Fibroblast of lung (primary cell): ENCODE results near the gene ADAMTSL1. TPM values are rescaled to one million over a fixed set of nuclear protein-coding genes. Genes with fewer than 3 reads are reported as not detected.

Experiments used
- DNase-seq, 2 donors: peaks; one replicate each; pipeline versions ENCODE4 v3.0.0 to v3.0.0-alpha.2; 2010; ENCODE audit warnings: low read depth in 2 of 2
- H2AFZ ChIP-seq: 2 replicates; pipeline ENCODE4 v1.5.1; 2012; ENCODE audit warnings: low read length, control low read depth, inconsistent platforms
- H3K27ac ChIP-seq: 2 replicates; pipeline ENCODE4 v1.5.1; 2011; ENCODE audit warnings: low read length, control low read depth; ENCODE audit not compliant: insufficient read depth
- H3K27me3 ChIP-seq: 2 replicates; pipeline ENCODE4 v1.5.1; 2011; ENCODE audit warnings: mild to moderate bottlenecking, low read length; ENCODE audit not compliant: control insufficient read depth, insufficient read depth
- H3K36me3 ChIP-seq: 2 replicates; pipeline ENCODE4 v1.5.1; 2011; ENCODE audit warnings: low read length; ENCODE audit not compliant: control insufficient read depth, insufficient read depth
- H3K4me1 ChIP-seq: 2 replicates; pipeline ENCODE4 v1.5.1; 2011; ENCODE audit warnings: low read length; ENCODE audit not compliant: control insufficient read depth, insufficient read depth; ENCODE audit errors: extremely low read depth
- H3K4me2 ChIP-seq: 2 replicates; pipeline ENCODE4 v1.5.1; 2011; ENCODE audit warnings: low read length, control low read depth; ENCODE audit not compliant: insufficient read depth; ENCODE audit errors: extremely low read depth
- H3K4me3 ChIP-seq, 4 experiments: fragments of 200-600 bp in 1 of 4; sonication (generic) in 1 of 4; replicated peaks in 1 of 4; 2 replicates each; pipeline ENCODE4 v1.5.1; 2011 to 2016; ENCODE audit warnings: low read length in 4 of 4, low read depth in 3 of 4, mild to moderate bottlenecking in 3 of 4, control low read depth in 2 of 4, inconsistent platforms in 1 of 4, mixed read lengths in 1 of 4; ENCODE audit not compliant: insufficient read depth in 1 of 4; ENCODE audit errors: control extremely low read depth in 1 of 4
- H3K79me2 ChIP-seq: 2 replicates; pipeline ENCODE4 v1.5.1; 2012; ENCODE audit warnings: mild to moderate bottlenecking, low read length, inconsistent platforms; ENCODE audit not compliant: control insufficient read depth, insufficient read depth
- H3K9ac ChIP-seq: 2 replicates; pipeline ENCODE4 v1.5.1; 2011; ENCODE audit warnings: mild to moderate bottlenecking, low read length, control low read depth; ENCODE audit not compliant: insufficient read depth
- H3K9me3 ChIP-seq: 2 replicates; pipeline ENCODE4 v1.5.1; 2012; ENCODE audit warnings: low read depth, low read length; ENCODE audit not compliant: control insufficient read depth, insufficient read depth
- H4K20me1 ChIP-seq: 2 replicates; pipeline ENCODE4 v1.5.1; 2011; ENCODE audit warnings: low read length; ENCODE audit not compliant: control insufficient read depth, insufficient read depth; ENCODE audit errors: extremely low read depth
- EZH2 ChIP-seq: IDR thresholded peaks from 2 replicates; pipeline ENCODE4 v1.5.1; 2012; ENCODE audit warnings: low read length, control low read depth, mild to moderate bottlenecking; ENCODE audit errors: missing control alignments
- polyA plus RNA-seq, 2 donors: library from polyadenylated mRNA; depleted of rRNA in 1 of 2; stranded (reverse) in 1 of 2; unstranded in 1 of 2; fragments of >200 nt; gene quantifications; 2 replicates each; pipeline ENCODE4 v1.2.1, GENCODE V29; 2011 to 2012; ENCODE audit warnings: missing spikeins in 1 of 2
- total RNA-seq: library from RNA; depleted of rRNA; stranded (reverse); fragments of >200 nt; gene quantifications from 2 replicates; pipeline ENCODE4 v1.2.1, GENCODE V29; 2014
- TF ChIP-seq, protein P1 (sequence below), 2 donors: IDR thresholded peaks in 1 of 2; conservative IDR thresholded peaks in 1 of 2; 1 replicate in 1 of 2; 2 replicates in 1 of 2; pipeline ENCODE4 v1.5.1; 2011 to 2012; ENCODE audit warnings: low read length in 2 of 2, control low read depth in 1 of 2, inconsistent platforms in 1 of 2, low read depth in 1 of 2, mild to moderate bottlenecking in 1 of 2

The ADAMTSL1 gene
- total and polyA plus RNA-seq, 2 donors (not counting 1 experiment from before 2014, with no cell fraction given), result 19.3 to 27.9 TPM

DNA sequence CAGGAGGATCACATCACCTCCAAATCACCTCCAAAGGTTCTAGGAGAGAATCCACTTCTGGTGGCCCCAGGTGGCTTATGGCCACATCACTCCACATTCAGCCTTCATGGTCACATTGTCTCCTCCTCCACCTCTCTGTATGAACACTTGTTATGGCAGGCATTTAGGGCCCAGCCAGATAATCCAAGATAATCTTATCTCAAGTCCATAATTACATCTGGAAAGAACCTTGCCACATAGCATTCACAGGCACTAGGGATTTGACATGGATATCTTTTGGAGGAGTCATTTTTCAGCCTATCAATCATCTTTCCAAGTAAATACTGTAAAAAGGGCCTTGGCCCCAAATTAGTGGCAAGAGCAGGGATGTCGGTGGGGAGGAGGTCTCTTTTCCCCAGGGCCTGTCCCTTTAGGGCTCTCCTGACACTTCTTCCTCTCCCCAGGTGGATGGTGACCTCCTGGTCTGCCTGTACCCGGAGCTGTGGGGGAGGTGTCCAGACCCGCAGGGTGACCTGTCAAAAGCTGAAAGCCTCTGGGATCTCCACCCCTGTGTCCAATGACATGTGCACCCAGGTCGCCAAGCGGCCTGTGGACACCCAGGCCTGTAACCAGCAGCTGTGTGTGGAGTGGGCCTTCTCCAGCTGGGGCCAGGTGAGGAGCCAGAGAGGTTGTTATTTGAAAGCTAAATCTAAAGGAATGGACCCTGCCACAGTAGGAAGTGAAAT is 418.2 kb downstream of the ADAMTSL1 start:
- Histone ChIP-seq H2AFZ (no peak overlapping the region), H3K9ac (no peak overlapping the region), H3K79me2 (no peaks in the 10 kb centered on the region), H4K20me1 (no peaks in the 10 kb centered on the region), H3K4me2 (no peak overlapping the region), H3K27ac (no peak overlapping the region), H3K4me3 (no peak overlapping the region), H3K27me3 (no peaks in the 10 kb centered on the region), H3K36me3 (no peaks in the 10 kb centered on the region), H3K9me3 (no peaks in the 10 kb centered on the region), H3K4me1 (no peaks in the 10 kb centered on the region)
- DNase-seq, result no peak
- no peak for TF ChIP-seq EZH2
- TF ChIP-seq, protein P1, sequence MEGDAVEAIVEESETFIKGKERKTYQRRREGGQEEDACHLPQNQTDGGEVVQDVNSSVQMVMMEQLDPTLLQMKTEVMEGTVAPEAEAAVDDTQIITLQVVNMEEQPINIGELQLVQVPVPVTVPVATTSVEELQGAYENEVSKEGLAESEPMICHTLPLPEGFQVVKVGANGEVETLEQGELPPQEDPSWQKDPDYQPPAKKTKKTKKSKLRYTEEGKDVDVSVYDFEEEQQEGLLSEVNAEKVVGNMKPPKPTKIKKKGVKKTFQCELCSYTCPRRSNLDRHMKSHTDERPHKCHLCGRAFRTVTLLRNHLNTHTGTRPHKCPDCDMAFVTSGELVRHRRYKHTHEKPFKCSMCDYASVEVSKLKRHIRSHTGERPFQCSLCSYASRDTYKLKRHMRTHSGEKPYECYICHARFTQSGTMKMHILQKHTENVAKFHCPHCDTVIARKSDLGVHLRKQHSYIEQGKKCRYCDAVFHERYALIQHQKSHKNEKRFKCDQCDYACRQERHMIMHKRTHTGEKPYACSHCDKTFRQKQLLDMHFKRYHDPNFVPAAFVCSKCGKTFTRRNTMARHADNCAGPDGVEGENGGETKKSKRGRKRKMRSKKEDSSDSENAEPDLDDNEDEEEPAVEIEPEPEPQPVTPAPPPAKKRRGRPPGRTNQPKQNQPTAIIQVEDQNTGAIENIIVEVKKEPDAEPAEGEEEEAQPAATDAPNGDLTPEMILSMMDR (conservative IDR thresholded peaks at IDR 0.05 in 1 of 2, IDR thresholded peaks at IDR 0.05 in 1 of 2; ENCODE audit: low read depth in 1 of 2, low read length in 2 of 2), result no peak

DNA sequence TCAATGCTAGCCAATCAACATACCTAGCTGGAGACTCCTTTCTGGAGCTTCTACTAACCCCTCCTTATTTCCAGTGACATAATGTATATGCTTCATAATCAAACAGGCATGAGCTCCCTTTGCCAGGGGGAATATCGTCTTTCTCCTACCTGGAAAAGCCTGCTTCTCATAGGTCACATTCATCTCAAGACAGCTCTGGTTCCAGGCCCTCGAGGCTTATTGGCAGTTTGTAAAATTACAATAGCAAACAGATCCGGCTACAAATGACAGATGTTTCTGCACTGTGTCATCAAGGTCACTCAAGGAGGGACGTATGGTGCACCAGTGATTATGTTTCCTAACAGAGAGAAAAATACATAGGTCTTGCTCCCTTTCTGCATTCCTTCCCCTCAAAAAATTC is 419.1 kb downstream of the ADAMTSL1 start:
- no peaks in the 10 kb centered on the region for H3K36me3 ChIP-seq
- no peaks in the 10 kb centered on the region for H3K79me2 ChIP-seq
- no peak for DNase-seq
- TF ChIP-seq, protein P1 (conservative IDR thresholded peaks at IDR 0.05 in 1 of 2, IDR thresholded peaks at IDR 0.05 in 1 of 2; ENCODE audit: low read depth in 1 of 2, low read length in 2 of 2), result no peak
- TF ChIP-seq EZH2, result no peak
- no peaks in the 10 kb centered on the region for H4K20me1 ChIP-seq
- no peak overlapping the region for H2AFZ ChIP-seq
- no peak overlapping the region for H3K4me3 ChIP-seq
- H3K27me3 ChIP-seq, result no peaks in the 10 kb centered on the region
- H3K4me1 ChIP-seq, result no peaks in the 10 kb centered on the region
- no peak overlapping the region for H3K27ac ChIP-seq
- H3K9me3 ChIP-seq, result no peaks in the 10 kb centered on the region
- no peak overlapping the region for H3K4me2 ChIP-seq
- no peak overlapping the region for H3K9ac ChIP-seq

DNA sequence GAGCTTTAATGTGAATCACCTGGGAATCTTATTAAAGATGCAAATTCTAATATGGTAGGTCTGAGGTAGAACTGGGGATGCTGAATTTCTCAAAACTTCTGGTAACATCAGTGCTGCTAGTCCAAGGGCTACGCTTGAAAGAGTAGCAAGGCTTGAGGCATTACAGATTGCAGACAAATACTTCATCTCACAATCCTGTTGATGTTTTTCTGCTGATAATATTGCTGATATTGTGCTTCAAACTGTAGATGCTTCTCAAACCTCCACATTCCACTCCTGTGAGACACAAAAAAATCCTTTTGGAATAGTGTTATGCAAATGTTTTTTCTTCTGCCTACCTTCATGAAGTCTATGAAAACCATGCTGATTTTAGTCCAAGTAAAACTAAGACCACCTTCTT is 419.5 kb downstream of the ADAMTSL1 start:
- TF ChIP-seq EZH2, result no peak
- TF ChIP-seq, protein P1 (conservative IDR thresholded peaks at IDR 0.05 in 1 of 2, IDR thresholded peaks at IDR 0.05 in 1 of 2; ENCODE audit: low read depth in 1 of 2, low read length in 2 of 2), result no peak
- Histone ChIP-seq H3K9me3 (no peaks in the 10 kb centered on the region), H3K4me3 (no peak overlapping the region), H3K36me3 (no peaks in the 10 kb centered on the region), H3K27me3 (no peaks in the 10 kb centered on the region), H3K4me1 (no peaks in the 10 kb centered on the region), H3K9ac (no peak overlapping the region), H3K27ac (no peak overlapping the region), H3K79me2 (no peaks in the 10 kb centered on the region), H3K4me2 (no peak overlapping the region), H2AFZ (no peak overlapping the region), H4K20me1 (no peaks in the 10 kb centered on the region)
- peak in 1 of 2 donors; percentile 34 for DNase-seq
